Measurements from ENCODE around the gene CALCOCO1. TPM values are rescaled to one million over a fixed set of nuclear protein-coding genes. Genes with fewer than 3 reads are reported as not detected.

Gene CALCOCO1
- total and polyA plus RNA-seq, 9 of the 15 experiments (the other 6 are each of a cell fraction or from before 2014, with no cell fraction given), result 1.9 to 31.8 (median 11.0) TPM

DNA sequence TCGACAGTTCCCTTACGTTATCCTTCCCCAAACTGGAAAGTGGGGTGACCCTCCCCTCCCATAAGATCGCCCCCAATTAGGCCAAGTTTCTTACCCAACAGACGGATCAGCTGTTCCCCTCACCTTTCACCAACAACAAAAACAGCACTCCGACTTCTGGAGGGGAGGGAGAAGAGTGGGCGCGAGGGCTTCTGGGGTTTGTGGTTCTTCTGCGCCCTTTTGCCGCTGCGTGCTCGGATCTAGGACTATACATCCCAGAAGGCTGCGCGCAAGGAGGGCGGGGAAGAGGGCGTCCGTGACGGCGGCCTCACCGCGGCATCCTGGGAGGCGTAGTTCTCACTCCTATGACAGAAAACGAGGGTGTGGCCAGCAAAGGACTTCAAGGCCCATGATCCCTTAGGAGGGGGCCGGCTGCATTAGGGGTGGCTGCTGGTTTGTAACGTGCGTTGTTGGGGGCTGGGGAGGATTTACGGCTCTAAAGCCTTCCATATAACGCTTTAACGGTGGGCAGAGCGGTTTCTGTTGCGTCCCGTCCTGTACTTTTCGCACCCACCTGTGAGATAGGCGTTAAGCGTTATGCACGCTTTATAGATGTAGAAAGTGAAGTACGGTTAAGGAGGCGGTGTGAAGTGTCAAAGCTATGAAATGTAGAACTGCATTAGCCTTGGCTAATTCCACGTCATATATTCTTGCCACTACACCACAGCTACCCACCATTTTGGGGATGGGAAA, at the start of gene CALCOCO1 (continued):
- TF ChIP-seq, protein P1, sequence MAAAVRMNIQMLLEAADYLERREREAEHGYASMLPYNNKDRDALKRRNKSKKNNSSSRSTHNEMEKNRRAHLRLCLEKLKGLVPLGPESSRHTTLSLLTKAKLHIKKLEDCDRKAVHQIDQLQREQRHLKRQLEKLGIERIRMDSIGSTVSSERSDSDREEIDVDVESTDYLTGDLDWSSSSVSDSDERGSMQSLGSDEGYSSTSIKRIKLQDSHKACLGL (CRISPR knock-in tag; IDR thresholded peaks at IDR 0.05; ENCODE audit: borderline replicate concordance, poor library complexity, severe bottlenecking), result no peak
- TF ChIP-seq FOSL1 (tag; conservative IDR thresholded peaks at IDR 0.05) (peak; percentile 51; the same call in 1 of the 2 replicates), SLC30A9 (CRISPR knock-in tag; IDR thresholded peaks at IDR 0.05) (no peak), PPARD (CRISPR knock-in tag; IDR thresholded peaks at IDR 0.05) (no peak), CTBP1 (IDR thresholded peaks at IDR 0.05; ENCODE audit: borderline replicate concordance) (peak; percentile 66; the same call in 1 of the 2 replicates), YY1 (IDR thresholded peaks at IDR 0.05; ENCODE audit: borderline replicate concordance in 1 of 3, control insufficient read depth in 1 of 3, extremely low read depth in 1 of 3, insufficient read depth in 3 of 3, insufficient read length in 1 of 3, insufficient replicate concordance in 2 of 3, low read depth in 1 of 3, low read length in 2 of 3) (peak; percentile 24 to 90 (median 85)), MAZ (CRISPR knock-in tag; conservative IDR thresholded peaks at IDR 0.05 in 1 of 2, IDR thresholded peaks at IDR 0.05 in 1 of 2) (peak; percentile 99)
- TF ChIP-seq, protein P2, sequence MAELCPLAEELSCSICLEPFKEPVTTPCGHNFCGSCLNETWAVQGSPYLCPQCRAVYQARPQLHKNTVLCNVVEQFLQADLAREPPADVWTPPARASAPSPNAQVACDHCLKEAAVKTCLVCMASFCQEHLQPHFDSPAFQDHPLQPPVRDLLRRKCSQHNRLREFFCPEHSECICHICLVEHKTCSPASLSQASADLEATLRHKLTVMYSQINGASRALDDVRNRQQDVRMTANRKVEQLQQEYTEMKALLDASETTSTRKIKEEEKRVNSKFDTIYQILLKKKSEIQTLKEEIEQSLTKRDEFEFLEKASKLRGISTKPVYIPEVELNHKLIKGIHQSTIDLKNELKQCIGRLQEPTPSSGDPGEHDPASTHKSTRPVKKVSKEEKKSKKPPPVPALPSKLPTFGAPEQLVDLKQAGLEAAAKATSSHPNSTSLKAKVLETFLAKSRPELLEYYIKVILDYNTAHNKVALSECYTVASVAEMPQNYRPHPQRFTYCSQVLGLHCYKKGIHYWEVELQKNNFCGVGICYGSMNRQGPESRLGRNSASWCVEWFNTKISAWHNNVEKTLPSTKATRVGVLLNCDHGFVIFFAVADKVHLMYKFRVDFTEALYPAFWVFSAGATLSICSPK (IDR thresholded peaks at IDR 0.05; ENCODE audit: borderline replicate concordance), result no peak
- TF ChIP-seq, protein P3, sequence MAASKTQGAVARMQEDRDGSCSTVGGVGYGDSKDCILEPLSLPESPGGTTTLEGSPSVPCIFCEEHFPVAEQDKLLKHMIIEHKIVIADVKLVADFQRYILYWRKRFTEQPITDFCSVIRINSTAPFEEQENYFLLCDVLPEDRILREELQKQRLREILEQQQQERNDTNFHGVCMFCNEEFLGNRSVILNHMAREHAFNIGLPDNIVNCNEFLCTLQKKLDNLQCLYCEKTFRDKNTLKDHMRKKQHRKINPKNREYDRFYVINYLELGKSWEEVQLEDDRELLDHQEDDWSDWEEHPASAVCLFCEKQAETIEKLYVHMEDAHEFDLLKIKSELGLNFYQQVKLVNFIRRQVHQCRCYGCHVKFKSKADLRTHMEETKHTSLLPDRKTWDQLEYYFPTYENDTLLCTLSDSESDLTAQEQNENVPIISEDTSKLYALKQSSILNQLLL (CRISPR knock-in tag; IDR thresholded peaks at IDR 0.05; ENCODE audit: borderline replicate concordance), result no peak
- TF ChIP-seq, protein P4, sequence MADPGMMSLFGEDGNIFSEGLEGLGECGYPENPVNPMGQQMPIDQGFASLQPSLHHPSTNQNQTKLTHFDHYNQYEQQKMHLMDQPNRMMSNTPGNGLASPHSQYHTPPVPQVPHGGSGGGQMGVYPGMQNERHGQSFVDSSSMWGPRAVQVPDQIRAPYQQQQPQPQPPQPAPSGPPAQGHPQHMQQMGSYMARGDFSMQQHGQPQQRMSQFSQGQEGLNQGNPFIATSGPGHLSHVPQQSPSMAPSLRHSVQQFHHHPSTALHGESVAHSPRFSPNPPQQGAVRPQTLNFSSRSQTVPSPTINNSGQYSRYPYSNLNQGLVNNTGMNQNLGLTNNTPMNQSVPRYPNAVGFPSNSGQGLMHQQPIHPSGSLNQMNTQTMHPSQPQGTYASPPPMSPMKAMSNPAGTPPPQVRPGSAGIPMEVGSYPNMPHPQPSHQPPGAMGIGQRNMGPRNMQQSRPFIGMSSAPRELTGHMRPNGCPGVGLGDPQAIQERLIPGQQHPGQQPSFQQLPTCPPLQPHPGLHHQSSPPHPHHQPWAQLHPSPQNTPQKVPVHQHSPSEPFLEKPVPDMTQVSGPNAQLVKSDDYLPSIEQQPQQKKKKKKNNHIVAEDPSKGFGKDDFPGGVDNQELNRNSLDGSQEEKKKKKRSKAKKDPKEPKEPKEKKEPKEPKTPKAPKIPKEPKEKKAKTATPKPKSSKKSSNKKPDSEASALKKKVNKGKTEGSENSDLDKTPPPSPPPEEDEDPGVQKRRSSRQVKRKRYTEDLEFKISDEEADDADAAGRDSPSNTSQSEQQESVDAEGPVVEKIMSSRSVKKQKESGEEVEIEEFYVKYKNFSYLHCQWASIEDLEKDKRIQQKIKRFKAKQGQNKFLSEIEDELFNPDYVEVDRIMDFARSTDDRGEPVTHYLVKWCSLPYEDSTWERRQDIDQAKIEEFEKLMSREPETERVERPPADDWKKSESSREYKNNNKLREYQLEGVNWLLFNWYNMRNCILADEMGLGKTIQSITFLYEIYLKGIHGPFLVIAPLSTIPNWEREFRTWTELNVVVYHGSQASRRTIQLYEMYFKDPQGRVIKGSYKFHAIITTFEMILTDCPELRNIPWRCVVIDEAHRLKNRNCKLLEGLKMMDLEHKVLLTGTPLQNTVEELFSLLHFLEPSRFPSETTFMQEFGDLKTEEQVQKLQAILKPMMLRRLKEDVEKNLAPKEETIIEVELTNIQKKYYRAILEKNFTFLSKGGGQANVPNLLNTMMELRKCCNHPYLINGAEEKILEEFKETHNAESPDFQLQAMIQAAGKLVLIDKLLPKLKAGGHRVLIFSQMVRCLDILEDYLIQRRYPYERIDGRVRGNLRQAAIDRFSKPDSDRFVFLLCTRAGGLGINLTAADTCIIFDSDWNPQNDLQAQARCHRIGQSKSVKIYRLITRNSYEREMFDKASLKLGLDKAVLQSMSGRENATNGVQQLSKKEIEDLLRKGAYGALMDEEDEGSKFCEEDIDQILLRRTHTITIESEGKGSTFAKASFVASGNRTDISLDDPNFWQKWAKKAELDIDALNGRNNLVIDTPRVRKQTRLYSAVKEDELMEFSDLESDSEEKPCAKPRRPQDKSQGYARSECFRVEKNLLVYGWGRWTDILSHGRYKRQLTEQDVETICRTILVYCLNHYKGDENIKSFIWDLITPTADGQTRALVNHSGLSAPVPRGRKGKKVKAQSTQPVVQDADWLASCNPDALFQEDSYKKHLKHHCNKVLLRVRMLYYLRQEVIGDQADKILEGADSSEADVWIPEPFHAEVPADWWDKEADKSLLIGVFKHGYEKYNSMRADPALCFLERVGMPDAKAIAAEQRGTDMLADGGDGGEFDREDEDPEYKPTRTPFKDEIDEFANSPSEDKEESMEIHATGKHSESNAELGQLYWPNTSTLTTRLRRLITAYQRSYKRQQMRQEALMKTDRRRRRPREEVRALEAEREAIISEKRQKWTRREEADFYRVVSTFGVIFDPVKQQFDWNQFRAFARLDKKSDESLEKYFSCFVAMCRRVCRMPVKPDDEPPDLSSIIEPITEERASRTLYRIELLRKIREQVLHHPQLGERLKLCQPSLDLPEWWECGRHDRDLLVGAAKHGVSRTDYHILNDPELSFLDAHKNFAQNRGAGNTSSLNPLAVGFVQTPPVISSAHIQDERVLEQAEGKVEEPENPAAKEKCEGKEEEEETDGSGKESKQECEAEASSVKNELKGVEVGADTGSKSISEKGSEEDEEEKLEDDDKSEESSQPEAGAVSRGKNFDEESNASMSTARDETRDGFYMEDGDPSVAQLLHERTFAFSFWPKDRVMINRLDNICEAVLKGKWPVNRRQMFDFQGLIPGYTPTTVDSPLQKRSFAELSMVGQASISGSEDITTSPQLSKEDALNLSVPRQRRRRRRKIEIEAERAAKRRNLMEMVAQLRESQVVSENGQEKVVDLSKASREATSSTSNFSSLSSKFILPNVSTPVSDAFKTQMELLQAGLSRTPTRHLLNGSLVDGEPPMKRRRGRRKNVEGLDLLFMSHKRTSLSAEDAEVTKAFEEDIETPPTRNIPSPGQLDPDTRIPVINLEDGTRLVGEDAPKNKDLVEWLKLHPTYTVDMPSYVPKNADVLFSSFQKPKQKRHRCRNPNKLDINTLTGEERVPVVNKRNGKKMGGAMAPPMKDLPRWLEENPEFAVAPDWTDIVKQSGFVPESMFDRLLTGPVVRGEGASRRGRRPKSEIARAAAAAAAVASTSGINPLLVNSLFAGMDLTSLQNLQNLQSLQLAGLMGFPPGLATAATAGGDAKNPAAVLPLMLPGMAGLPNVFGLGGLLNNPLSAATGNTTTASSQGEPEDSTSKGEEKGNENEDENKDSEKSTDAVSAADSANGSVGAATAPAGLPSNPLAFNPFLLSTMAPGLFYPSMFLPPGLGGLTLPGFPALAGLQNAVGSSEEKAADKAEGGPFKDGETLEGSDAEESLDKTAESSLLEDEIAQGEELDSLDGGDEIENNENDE (IDR thresholded peaks at IDR 0.05; ENCODE audit: low read depth, low read length), result no peak
